ENCODE data around the gene STOX2.
"Not testable (repeated sequence)": the region's sequence is repeated elsewhere in the genome, so short reads cannot be mapped to it uniquely, and the experiment has no call there.

Gene STOX2

GRCh38 chr4:184022679-184023383 is 117.7 kb downstream of the STOX2 start:
- DNase-seq, result no peak

- no peak for DNase-seq
Observed at GRCh38 chr4:184024637-184025036, 119.5 kb downstream of the STOX2 start.

GRCh38 chr4:184028561-184029374 is 123.7 kb downstream of the STOX2 start:
- peak; percentile 46 to 60 (median 52) for DNase-seq

GRCh38 chr4:184030036-184030435 is 124.9 kb downstream of the STOX2 start:
- DNase-seq, result peak; percentile 48 to 83 (median 58)

GRCh38 chr4:184030764-184031163 is 125.7 kb downstream of the STOX2 start:
- DNase-seq, result no peak

- no peak for DNase-seq
Observed at GRCh38 chr4:184032091-184032490, 127.0 kb downstream of the STOX2 start.

- peak; percentile 47 to 60 (median 54) for DNase-seq
Observed at GRCh38 chr4:184039963-184040383, 134.9 kb downstream of the STOX2 start.

- DNase-seq, result no peak
Observed at GRCh38 chr4:184041156-184041555, 136.0 kb downstream of the STOX2 start.

GRCh38 chr4:184046148-184046547 is 141.0 kb downstream of the STOX2 start:
- DNase-seq, result no peak

GRCh38 chr4:184051262-184051661 is 146.2 kb downstream of the STOX2 start:
- not testable (repeated sequence) for DNase-seq

- no peak for DNase-seq
Observed at GRCh38 chr4:184052616-184053015, 147.5 kb downstream of the STOX2 start.

- DNase-seq, result no peak
Observed at GRCh38 chr4:184053434-184053833, 148.3 kb downstream of the STOX2 start.

- DNase-seq, result no peak
Observed at GRCh38 chr4:184056877-184057276, 151.8 kb downstream of the STOX2 start.

- no peak for DNase-seq
Observed at GRCh38 chr4:184058026-184058425, 152.9 kb downstream of the STOX2 start.

- DNase-seq, result no peak
Observed at GRCh38 chr4:184059099-184059498, 154.0 kb downstream of the STOX2 start.

GRCh38 chr4:184061582-184061981 is 156.5 kb downstream of the STOX2 start:
- DNase-seq, result no peak

GRCh38 chr4:184062769-184063168 is 157.7 kb downstream of the STOX2 start:
- DNase-seq, result no peak

- no peak for DNase-seq
Observed at GRCh38 chr4:184064877-184065276, 159.8 kb downstream of the STOX2 start.

GRCh38 chr4:184066584-184067300 is 161.6 kb downstream of the STOX2 start:
- DNase-seq, result peak in 3 of 4 experiments; percentile 1 to 31 (median 23)

- no peak for DNase-seq
Observed at GRCh38 chr4:184067931-184068554, 162.9 kb downstream of the STOX2 start.

All from suppressor macrophage (primary cell).